ENCODE results near the gene ARID1B. TPM values are rescaled to one million over a fixed set of nuclear protein-coding genes. Genes with fewer than 3 reads are reported as not detected.
A peak's percentile ranks its signal among the peaks of the same experiment; 100 is the strongest.

Gene ARID1B
- total and polyA plus RNA-seq, 12 donors: 11.2 to 63.2 (median 52.2) TPM

- H3K27ac ChIP-seq: peak overlapping the region in 3 of 10 donors; percentile 20 to 33 (median 22)
- peak; percentile 23 to 29 for DNase-seq
Measured at GRCh38 chr6:156877126-156877863, 100.1 kb downstream of the ARID1B start.

GRCh38 chr6:156878681-156879080 lies 101.5 kb downstream of the ARID1B start:
- no peaks in the 10 kb centered on the region for H3K36me3 ChIP-seq
- H3K4me1 ChIP-seq: peaks cover 2 to 96% (median 64%) of the 10 kb centered on the region in 9 donors
- 97 to 98% methylated on average over 4 of the region's 4 CpGs for WGBS, 2 donors

More at GRCh38 chr6:156877126-156877863, 100.1 kb downstream of the ARID1B start:
- WGBS, 2 donors: 54 to 60% methylated on average over 10 of the region's 10 CpGs
- intact Hi-C loops (cut with DNase I): loop anchor here in 4 of 10 donors (5.0 to 10.0 kb wide), 4 partner anchors 68 to 148 kb away; no protein-coding TSS in a partner anchor
- H3K4me1 ChIP-seq: peaks cover 2 to 84% (median 55%) of the 10 kb centered on the region in 9 donors
- ATAC-seq: peak; percentile 9 to 71 (median 46)
- H3K27me3 ChIP-seq: no peaks in the 10 kb centered on the region
- H3K4me3 ChIP-seq: no peak overlapping the region
- no peak for TF ChIP-seq CTCF (IDR thresholded peaks at IDR 0.05)
- H3K9me3 ChIP-seq: no peaks in the 10 kb centered on the region
- no peaks in the 10 kb centered on the region for H3K36me3 ChIP-seq

GRCh38 chr6:156879186-156879585 lies 102.0 kb downstream of the ARID1B start:
- H3K36me3 ChIP-seq: no peaks in the 10 kb centered on the region
- 86 to 88% methylated on average over 4 of the region's 4 CpGs for WGBS, 2 donors
- no peak for DNase-seq
- no peak overlapping the region for H3K4me3 ChIP-seq
- TF ChIP-seq CTCF (IDR thresholded peaks at IDR 0.05): no peak
- peaks cover 2 to 96% (median 69%) of the 10 kb centered on the region in 9 donors for H3K4me1 ChIP-seq
- H3K9me3 ChIP-seq: no peaks in the 10 kb centered on the region
- no peaks in the 10 kb centered on the region for H3K27me3 ChIP-seq
- ATAC-seq: no peak
- H3K27ac ChIP-seq: no peak overlapping the region
- intact Hi-C loops (cut with DNase I): loop anchor here in 4 of 10 donors (5.0 to 10.0 kb wide), 4 partner anchors 66 to 146 kb away; no protein-coding TSS in a partner anchor

More at GRCh38 chr6:156878681-156879080, 101.5 kb downstream of the ARID1B start:
- intact Hi-C loops (cut with DNase I): loop anchor here in 4 of 10 donors (5.0 to 10.0 kb wide), 4 partner anchors 66 to 146 kb away; no protein-coding TSS in a partner anchor
- no peak for DNase-seq
- Histone ChIP-seq H3K4me3 (no peak overlapping the region), H3K9me3 (no peaks in the 10 kb centered on the region), H3K27ac (no peak overlapping the region), H3K27me3 (no peaks in the 10 kb centered on the region)
- ATAC-seq: no peak
- no peak for TF ChIP-seq CTCF (IDR thresholded peaks at IDR 0.05)

GRCh38 chr6:156879591-156879990 lies 102.4 kb downstream of the ARID1B start:
- H3K4me1 ChIP-seq: peaks cover 2 to 96% (median 70%) of the 10 kb centered on the region in 9 donors
- H3K4me3 ChIP-seq: no peak overlapping the region
- no peak for TF ChIP-seq CTCF (IDR thresholded peaks at IDR 0.05)
- WGBS, 2 donors: 76 to 80% methylated on average over 3 of the region's 3 CpGs
- H3K27me3 ChIP-seq: no peaks in the 10 kb centered on the region
- no peaks in the 10 kb centered on the region for H3K9me3 ChIP-seq
- no peak for ATAC-seq
- intact Hi-C loops (cut with DNase I): loop anchor here in 4 of 10 donors (5.0 to 10.0 kb wide), 4 partner anchors 65 to 145 kb away; no protein-coding TSS in a partner anchor
- no peak for DNase-seq
- no peaks in the 10 kb centered on the region for H3K36me3 ChIP-seq
- no peak overlapping the region for H3K27ac ChIP-seq

Data from heart right ventricle (tissue), 16 donors.